Ovary (tissue), 3 donors: ENCODE results near the gene KLK6.

Source experiments
- EP300 ChIP-seq: sonication (generic); formaldehyde crosslinking; IDR thresholded peaks from one replicate; pipeline ENCODE4 v1.6.1; 2017; ENCODE audit warnings: antibody characterized with exemption
- POLR2A ChIP-seq: fragments of 450-650 bp; IDR thresholded peaks from one replicate; pipeline ENCODE4 v1.6.1; 2017; ENCODE audit warnings: antibody characterized with exemption, mild to moderate bottlenecking, moderate library complexity
- TF ChIP-seq, protein P1 (sequence below), 3 donors: fragments of 450-650 bp in 2 of 3; fragments of 200-600 bp in 1 of 3; IDR thresholded peaks; one replicate each; pipeline versions ENCODE4 v1.5.1 to v1.8.0; 2016 to 2022; ENCODE audit warnings: antibody characterized with exemption in 3 of 3, mild to moderate bottlenecking in 1 of 3
- donor health status: DM: no; HTN: no; CAD: no.

DNA sequence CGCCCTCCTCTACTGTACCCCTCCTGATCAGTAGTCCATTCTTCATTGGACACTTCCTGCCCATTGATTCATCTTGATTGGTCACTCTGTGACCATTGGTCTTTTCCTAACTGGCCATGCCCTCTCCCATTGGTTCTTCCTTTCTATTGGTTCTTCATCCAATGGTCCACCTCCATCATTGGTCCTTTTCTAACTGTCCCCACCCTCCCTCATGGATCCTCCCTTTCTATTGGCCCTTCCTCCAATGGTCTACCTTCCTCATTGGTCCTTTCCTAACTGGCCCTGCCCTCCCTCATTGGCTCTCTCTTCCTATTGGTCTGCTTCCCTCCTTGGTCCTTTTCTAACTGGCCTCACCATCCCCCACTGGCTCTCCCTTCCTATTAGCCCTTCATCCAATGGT is 7.1 kb downstream of the KLK6 start:
- TF ChIP-seq, protein P1, sequence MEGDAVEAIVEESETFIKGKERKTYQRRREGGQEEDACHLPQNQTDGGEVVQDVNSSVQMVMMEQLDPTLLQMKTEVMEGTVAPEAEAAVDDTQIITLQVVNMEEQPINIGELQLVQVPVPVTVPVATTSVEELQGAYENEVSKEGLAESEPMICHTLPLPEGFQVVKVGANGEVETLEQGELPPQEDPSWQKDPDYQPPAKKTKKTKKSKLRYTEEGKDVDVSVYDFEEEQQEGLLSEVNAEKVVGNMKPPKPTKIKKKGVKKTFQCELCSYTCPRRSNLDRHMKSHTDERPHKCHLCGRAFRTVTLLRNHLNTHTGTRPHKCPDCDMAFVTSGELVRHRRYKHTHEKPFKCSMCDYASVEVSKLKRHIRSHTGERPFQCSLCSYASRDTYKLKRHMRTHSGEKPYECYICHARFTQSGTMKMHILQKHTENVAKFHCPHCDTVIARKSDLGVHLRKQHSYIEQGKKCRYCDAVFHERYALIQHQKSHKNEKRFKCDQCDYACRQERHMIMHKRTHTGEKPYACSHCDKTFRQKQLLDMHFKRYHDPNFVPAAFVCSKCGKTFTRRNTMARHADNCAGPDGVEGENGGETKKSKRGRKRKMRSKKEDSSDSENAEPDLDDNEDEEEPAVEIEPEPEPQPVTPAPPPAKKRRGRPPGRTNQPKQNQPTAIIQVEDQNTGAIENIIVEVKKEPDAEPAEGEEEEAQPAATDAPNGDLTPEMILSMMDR (IDR thresholded peaks at IDR 0.05), result no peak
- TF ChIP-seq EP300 (no peak), POLR2A (no peak)
